Nephron progenitor cell (in vitro differentiated cells): ENCODE results near the gene OTOGL.

Experiments used
- DNase-seq: peaks from one replicate; pipeline ENCODE4 v3.0.0; 2021
- H3K27ac Mint-ChIP-seq: 2 replicates; pipeline ENCODE4 v1.8.0; 2021; ENCODE audit warnings: mild to moderate bottlenecking, moderate library complexity, mixed read lengths
- H3K27me3 Mint-ChIP-seq: 2 replicates; pipeline ENCODE4 v1.8.0; 2021; ENCODE audit warnings: mild to moderate bottlenecking, low read depth, mixed read lengths; ENCODE audit not compliant: poor library complexity
- H3K36me3 Mint-ChIP-seq: 2 replicates; pipeline ENCODE4 v1.8.0; 2021; ENCODE audit warnings: low read depth, mixed read lengths
- H3K4me1 Mint-ChIP-seq: 2 replicates; pipeline ENCODE4 v1.8.0; 2021; ENCODE audit warnings: mixed read lengths
- H3K4me3 Mint-ChIP-seq: 2 replicates; pipeline ENCODE4 v1.8.0; 2021; ENCODE audit warnings: mild to moderate bottlenecking, moderate library complexity, mixed read lengths
- H3K9me3 Mint-ChIP-seq: 2 replicates; pipeline ENCODE4 v1.8.0; 2021; ENCODE audit warnings: mild to moderate bottlenecking, moderate library complexity, mixed read lengths
- CTCF ChIP-seq: fragments of 200-600 bp; sonication (generic); IDR thresholded peaks from 2 replicates; pipeline ENCODE4 v1.5.0; 2021; ENCODE audit warnings: antibody characterized with exemption

OTOGL gene

GRCh38 chr12:80316222-80316621 is 216.9 kb downstream of the OTOGL start:
- no peaks in the 10 kb centered on the region for H3K36me3 Mint-ChIP-seq
- no peaks in the 10 kb centered on the region for H3K9me3 Mint-ChIP-seq
- H3K27me3 Mint-ChIP-seq = no peaks in the 10 kb centered on the region
- H3K4me1 Mint-ChIP-seq = no peaks in the 10 kb centered on the region
- H3K27ac Mint-ChIP-seq = no peak overlapping the region
- TF ChIP-seq CTCF = no peak
- no peak overlapping the region for H3K4me3 Mint-ChIP-seq
- no peak for DNase-seq

- no peak for TF ChIP-seq CTCF
- no peaks in the 10 kb centered on the region for H3K36me3 Mint-ChIP-seq
- H3K9me3 Mint-ChIP-seq = no peaks in the 10 kb centered on the region
- DNase-seq = no peak
- H3K4me3 Mint-ChIP-seq = no peak overlapping the region
- H3K4me1 Mint-ChIP-seq = no peaks in the 10 kb centered on the region
- H3K27me3 Mint-ChIP-seq = no peaks in the 10 kb centered on the region
- H3K27ac Mint-ChIP-seq = no peak overlapping the region
Measured at GRCh38 chr12:80317307-80317706, 218.0 kb downstream of the OTOGL start.

- TF ChIP-seq CTCF = no peak
- Mint-ChIP-seq H3K4me3 (no peak overlapping the region), H3K27me3 (no peaks in the 10 kb centered on the region), H3K9me3 (no peaks in the 10 kb centered on the region), H3K27ac (no peak overlapping the region), H3K4me1 (no peaks in the 10 kb centered on the region), H3K36me3 (no peaks in the 10 kb centered on the region)
- DNase-seq = no peak
Measured at GRCh38 chr12:80317899-80318298, 218.6 kb downstream of the OTOGL start.

GRCh38 chr12:80320121-80320678 is 220.9 kb downstream of the OTOGL start:
- Mint-ChIP-seq H3K27me3 (peaks cover 4% of the 10 kb centered on the region), H3K27ac (no peak overlapping the region), H3K4me3 (no peak overlapping the region), H3K9me3 (no peaks in the 10 kb centered on the region), H3K4me1 (no peaks in the 10 kb centered on the region), H3K36me3 (no peaks in the 10 kb centered on the region)
- TF ChIP-seq CTCF = no peak
- no peak for DNase-seq

- no peak for TF ChIP-seq CTCF
- no peaks in the 10 kb centered on the region for H3K4me1 Mint-ChIP-seq
- DNase-seq = no peak
- no peaks in the 10 kb centered on the region for H3K9me3 Mint-ChIP-seq
- peak overlapping the region; percentile 84 for H3K27ac Mint-ChIP-seq
- no peaks in the 10 kb centered on the region for H3K36me3 Mint-ChIP-seq
- peaks cover 4% of the 10 kb centered on the region for H3K27me3 Mint-ChIP-seq
- H3K4me3 Mint-ChIP-seq = no peak overlapping the region
Measured at GRCh38 chr12:80321653-80322052, 222.3 kb downstream of the OTOGL start.

- no peaks in the 10 kb centered on the region for H3K9me3 Mint-ChIP-seq
- H3K27ac Mint-ChIP-seq = peak overlapping the region; percentile 30
- no peak overlapping the region for H3K4me3 Mint-ChIP-seq
Measured at GRCh38 chr12:80325167-80325959, 226.0 kb downstream of the OTOGL start.

More at GRCh38 chr12:80325167-80325959, 226.0 kb downstream of the OTOGL start:
- TF ChIP-seq CTCF = no peak
- Mint-ChIP-seq H3K27me3 (peaks cover 4% of the 10 kb centered on the region), H3K4me1 (peaks cover 5% of the 10 kb centered on the region), H3K36me3 (no peaks in the 10 kb centered on the region)
- no peak for DNase-seq
